ENCODE data around the gene JOSD1.

DNA sequence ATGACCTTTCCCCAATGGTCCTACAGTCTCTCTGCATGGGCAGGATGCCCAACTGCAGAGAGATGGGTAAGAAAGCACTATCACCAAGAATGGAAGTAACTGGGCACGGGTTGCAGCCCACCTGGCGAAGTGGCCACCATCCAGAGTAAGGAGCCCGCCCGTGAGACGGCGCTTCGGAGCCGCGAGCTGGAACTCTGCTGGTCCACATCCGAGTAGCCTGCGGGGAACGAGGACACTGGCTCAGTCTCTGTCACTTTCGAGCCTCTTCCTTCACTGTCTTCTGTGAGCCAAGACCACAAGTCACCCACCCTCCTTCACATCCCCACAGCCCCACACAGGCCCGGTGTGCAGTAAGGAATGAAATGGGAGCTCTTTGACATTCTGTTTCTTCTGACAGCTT lies 49.4 kb upstream of the JOSD1 start:
- no peak for TF ChIP-seq SP1 (CRISPR knock-in tag; IDR thresholded peaks at IDR 0.05)
- no peak for TF ChIP-seq ZNF407 (IDR thresholded peaks at IDR 0.05; ENCODE audit: low read depth)
- TF ChIP-seq FOXK2 (conservative IDR thresholded peaks at IDR 0.05 in 1 of 2, IDR thresholded peaks at IDR 0.05 in 1 of 2; ENCODE audit: low read depth in 2 of 2) = no peak
- TF ChIP-seq, protein P1, sequence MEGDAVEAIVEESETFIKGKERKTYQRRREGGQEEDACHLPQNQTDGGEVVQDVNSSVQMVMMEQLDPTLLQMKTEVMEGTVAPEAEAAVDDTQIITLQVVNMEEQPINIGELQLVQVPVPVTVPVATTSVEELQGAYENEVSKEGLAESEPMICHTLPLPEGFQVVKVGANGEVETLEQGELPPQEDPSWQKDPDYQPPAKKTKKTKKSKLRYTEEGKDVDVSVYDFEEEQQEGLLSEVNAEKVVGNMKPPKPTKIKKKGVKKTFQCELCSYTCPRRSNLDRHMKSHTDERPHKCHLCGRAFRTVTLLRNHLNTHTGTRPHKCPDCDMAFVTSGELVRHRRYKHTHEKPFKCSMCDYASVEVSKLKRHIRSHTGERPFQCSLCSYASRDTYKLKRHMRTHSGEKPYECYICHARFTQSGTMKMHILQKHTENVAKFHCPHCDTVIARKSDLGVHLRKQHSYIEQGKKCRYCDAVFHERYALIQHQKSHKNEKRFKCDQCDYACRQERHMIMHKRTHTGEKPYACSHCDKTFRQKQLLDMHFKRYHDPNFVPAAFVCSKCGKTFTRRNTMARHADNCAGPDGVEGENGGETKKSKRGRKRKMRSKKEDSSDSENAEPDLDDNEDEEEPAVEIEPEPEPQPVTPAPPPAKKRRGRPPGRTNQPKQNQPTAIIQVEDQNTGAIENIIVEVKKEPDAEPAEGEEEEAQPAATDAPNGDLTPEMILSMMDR (IDR thresholded peaks at IDR 0.05 in 2 of 3, conservative IDR thresholded peaks at IDR 0.05 in 1 of 3; ENCODE audit: insufficient read depth in 2 of 3, low read depth in 1 of 3, low read length in 3 of 3) = no peak
- no peak for TF ChIP-seq ZNF354B (CRISPR knock-in tag; IDR thresholded peaks at IDR 0.05)
- TF ChIP-seq MTA3 (IDR thresholded peaks at IDR 0.05; ENCODE audit: borderline replicate concordance) = no peak
- no peak for TF ChIP-seq CEBPB (tag; IDR thresholded peaks at IDR 0.05)
- TF ChIP-seq ZNF12 (CRISPR knock-in tag; IDR thresholded peaks at IDR 0.05) = no peak
- TF ChIP-seq, protein P2, sequence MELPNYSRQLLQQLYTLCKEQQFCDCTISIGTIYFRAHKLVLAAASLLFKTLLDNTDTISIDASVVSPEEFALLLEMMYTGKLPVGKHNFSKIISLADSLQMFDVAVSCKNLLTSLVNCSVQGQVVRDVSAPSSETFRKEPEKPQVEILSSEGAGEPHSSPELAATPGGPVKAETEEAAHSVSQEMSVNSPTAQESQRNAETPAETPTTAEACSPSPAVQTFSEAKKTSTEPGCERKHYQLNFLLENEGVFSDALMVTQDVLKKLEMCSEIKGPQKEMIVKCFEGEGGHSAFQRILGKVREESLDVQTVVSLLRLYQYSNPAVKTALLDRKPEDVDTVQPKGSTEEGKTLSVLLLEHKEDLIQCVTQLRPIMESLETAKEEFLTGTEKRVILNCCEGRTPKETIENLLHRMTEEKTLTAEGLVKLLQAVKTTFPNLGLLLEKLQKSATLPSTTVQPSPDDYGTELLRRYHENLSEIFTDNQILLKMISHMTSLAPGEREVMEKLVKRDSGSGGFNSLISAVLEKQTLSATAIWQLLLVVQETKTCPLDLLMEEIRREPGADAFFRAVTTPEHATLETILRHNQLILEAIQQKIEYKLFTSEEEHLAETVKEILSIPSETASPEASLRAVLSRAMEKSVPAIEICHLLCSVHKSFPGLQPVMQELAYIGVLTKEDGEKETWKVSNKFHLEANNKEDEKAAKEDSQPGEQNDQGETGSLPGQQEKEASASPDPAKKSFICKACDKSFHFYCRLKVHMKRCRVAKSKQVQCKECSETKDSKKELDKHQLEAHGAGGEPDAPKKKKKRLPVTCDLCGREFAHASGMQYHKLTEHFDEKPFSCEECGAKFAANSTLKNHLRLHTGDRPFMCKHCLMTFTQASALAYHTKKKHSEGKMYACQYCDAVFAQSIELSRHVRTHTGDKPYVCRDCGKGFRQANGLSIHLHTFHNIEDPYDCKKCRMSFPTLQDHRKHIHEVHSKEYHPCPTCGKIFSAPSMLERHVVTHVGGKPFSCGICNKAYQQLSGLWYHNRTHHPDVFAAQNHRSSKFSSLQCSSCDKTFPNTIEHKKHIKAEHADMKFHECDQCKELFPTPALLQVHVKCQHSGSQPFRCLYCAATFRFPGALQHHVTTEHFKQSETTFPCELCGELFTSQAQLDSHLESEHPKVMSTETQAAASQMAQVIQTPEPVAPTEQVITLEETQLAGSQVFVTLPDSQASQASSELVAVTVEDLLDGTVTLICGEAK (IDR thresholded peaks at IDR 0.05) = no peak
- TF ChIP-seq, protein P2 (CRISPR knock-in tag; IDR thresholded peaks at IDR 0.05) = no peak

All from K562 (cell line).